NB4 (cell line): Measurements from ENCODE around the gene FRS2.

Experiments used
- DNase-seq: peaks from one replicate; pipeline ENCODE4 v3.0.0; 2010; ENCODE audit warnings: low read depth
- H3K4me3 ChIP-seq: one replicate; pipeline ENCODE4 v1.5.1; 2011; ENCODE audit warnings: mild to moderate bottlenecking, low read depth, low read length, moderate library complexity
- MYC ChIP-seq: IDR thresholded peaks from 2 replicates; pipeline ENCODE4 v1.6.1; 2011; ENCODE audit warnings: low read depth, low read length
- POLR2A ChIP-seq: IDR thresholded peaks from 2 replicates; pipeline ENCODE4 v1.6.1; 2011; ENCODE audit warnings: mild to moderate bottlenecking; ENCODE audit not compliant: insufficient read length; ENCODE audit errors: extremely low read depth
- TF ChIP-seq, protein P1 (sequence below): IDR thresholded peaks from 2 replicates; pipeline ENCODE4 v1.6.1; 2011; ENCODE audit warnings: low read depth, low read length
- TF ChIP-seq, protein P2 (sequence below): IDR thresholded peaks from one replicate; pipeline ENCODE4 v1.5.1; 2012; ENCODE audit warnings: low read depth, low read length

FRS2 gene

GRCh38 chr12:69456239-69456638, 13.9 kb upstream of the FRS2 start:
- no peak overlapping the region for H3K4me3 ChIP-seq
- DNase-seq: no peak
- TF ChIP-seq, protein P1, sequence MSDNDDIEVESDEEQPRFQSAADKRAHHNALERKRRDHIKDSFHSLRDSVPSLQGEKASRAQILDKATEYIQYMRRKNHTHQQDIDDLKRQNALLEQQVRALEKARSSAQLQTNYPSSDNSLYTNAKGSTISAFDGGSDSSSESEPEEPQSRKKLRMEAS: no peak
- TF ChIP-seq MYC (no peak), POLR2A (no peak)
- TF ChIP-seq, protein P2, sequence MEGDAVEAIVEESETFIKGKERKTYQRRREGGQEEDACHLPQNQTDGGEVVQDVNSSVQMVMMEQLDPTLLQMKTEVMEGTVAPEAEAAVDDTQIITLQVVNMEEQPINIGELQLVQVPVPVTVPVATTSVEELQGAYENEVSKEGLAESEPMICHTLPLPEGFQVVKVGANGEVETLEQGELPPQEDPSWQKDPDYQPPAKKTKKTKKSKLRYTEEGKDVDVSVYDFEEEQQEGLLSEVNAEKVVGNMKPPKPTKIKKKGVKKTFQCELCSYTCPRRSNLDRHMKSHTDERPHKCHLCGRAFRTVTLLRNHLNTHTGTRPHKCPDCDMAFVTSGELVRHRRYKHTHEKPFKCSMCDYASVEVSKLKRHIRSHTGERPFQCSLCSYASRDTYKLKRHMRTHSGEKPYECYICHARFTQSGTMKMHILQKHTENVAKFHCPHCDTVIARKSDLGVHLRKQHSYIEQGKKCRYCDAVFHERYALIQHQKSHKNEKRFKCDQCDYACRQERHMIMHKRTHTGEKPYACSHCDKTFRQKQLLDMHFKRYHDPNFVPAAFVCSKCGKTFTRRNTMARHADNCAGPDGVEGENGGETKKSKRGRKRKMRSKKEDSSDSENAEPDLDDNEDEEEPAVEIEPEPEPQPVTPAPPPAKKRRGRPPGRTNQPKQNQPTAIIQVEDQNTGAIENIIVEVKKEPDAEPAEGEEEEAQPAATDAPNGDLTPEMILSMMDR: no peak

GRCh38 chr12:69457433-69457832, 12.8 kb upstream of the FRS2 start:
- no peak for DNase-seq
- TF ChIP-seq, protein P1: no peak
- no peak overlapping the region for H3K4me3 ChIP-seq

GRCh38 chr12:69459477-69459876, 10.7 kb upstream of the FRS2 start:
- no peak for TF ChIP-seq POLR2A
- no peak for TF ChIP-seq MYC
- TF ChIP-seq, protein P1: no peak
- TF ChIP-seq, protein P2: no peak
- no peak for DNase-seq

GRCh38 chr12:69464428-69464827, 5.8 kb upstream of the FRS2 start:
- TF ChIP-seq, protein P2: no peak
- TF ChIP-seq MYC: no peak
- H3K4me3 ChIP-seq: no peak overlapping the region
- DNase-seq: peak; percentile 59

More at GRCh38 chr12:69459477-69459876, 10.7 kb upstream of the FRS2 start:
- H3K4me3 ChIP-seq: no peak overlapping the region

DNA sequence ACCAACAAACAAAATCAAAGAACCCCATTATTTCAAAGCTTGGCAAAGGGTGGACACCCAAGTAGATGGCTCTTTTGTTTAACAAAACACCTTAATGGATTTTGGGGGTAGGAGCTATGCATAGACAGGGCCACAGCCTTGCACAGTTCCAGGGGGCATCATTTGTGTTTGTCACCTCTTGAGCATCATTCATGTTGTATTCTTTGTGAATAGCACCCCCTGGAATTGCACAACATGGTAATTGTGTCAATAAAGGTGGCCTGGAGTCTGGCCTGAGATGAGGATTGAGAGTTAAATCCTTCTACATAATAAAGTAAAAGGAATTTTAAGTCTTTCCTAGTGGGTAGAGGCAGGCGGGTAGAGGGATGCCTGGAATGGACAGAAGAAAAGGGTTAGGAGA, 3.3 kb upstream of the FRS2 start:
- no peak for DNase-seq
- TF ChIP-seq MYC (no peak), POLR2A (no peak)
- TF ChIP-seq, protein P1: no peak
- TF ChIP-seq, protein P2: no peak

DNA sequence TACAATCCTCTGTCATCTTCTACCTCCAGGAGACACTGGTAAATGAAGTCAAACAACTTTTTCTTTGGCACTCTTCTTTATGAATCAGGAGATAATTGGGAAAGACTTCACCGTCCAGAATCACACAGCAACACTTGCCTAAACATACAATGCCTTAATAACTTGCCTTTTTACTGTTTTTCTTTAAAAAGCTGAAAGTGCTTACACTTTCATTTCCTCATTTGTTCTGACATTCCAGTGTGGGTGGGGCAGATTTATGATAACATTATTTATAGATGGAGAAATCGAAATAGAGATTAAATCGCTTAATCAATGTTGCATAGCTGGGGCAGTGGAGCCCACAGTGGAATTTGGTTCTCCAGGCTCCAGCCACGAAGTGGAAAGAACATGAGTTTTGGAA, 2.8 kb upstream of the FRS2 start:
- no peak overlapping the region for H3K4me3 ChIP-seq
- TF ChIP-seq MYC: no peak
- TF ChIP-seq, protein P2: no peak
- no peak for TF ChIP-seq POLR2A
- TF ChIP-seq, protein P1: no peak

More for the DNA sequence above, 3.3 kb upstream of the FRS2 start:
- H3K4me3 ChIP-seq: no peak overlapping the region

More for the DNA sequence above, 2.8 kb upstream of the FRS2 start:
- DNase-seq: no peak
